HUES6 (cell line): ENCODE measurements around the gene PPP1R9B.

Experiments
- H3K27ac ChIP-seq: 2 replicates; pipeline ENCODE4 v1.7.0; 2013; ENCODE audit warnings: low read depth, mild to moderate bottlenecking, low read length, inconsistent platforms
- H3K27me3 ChIP-seq: 2 replicates; pipeline ENCODE4 v1.6.1; 2013; ENCODE audit warnings: low read length; ENCODE audit not compliant: control insufficient read depth, insufficient read depth
- H3K36me3 ChIP-seq: 2 replicates; pipeline ENCODE4 v1.6.1; 2013; ENCODE audit warnings: low read length; ENCODE audit not compliant: control insufficient read depth, insufficient read depth
- H3K4me1 ChIP-seq: 2 replicates; pipeline ENCODE4 v1.6.1; 2013; ENCODE audit warnings: low read length; ENCODE audit not compliant: control insufficient read depth, insufficient read depth
- H3K4me3 ChIP-seq: 2 replicates; pipeline ENCODE4 v1.5.1; 2013; ENCODE audit warnings: low read depth, low read length
- H3K9ac ChIP-seq: one replicate; pipeline ENCODE4 v1.6.1; 2013; ENCODE audit warnings: mild to moderate bottlenecking, low read length
- H3K9me3 ChIP-seq: 2 replicates; pipeline ENCODE4 v1.6.1; 2013; ENCODE audit warnings: low read depth, low read length; ENCODE audit not compliant: control insufficient read depth, insufficient read depth

Gene PPP1R9B

DNA sequence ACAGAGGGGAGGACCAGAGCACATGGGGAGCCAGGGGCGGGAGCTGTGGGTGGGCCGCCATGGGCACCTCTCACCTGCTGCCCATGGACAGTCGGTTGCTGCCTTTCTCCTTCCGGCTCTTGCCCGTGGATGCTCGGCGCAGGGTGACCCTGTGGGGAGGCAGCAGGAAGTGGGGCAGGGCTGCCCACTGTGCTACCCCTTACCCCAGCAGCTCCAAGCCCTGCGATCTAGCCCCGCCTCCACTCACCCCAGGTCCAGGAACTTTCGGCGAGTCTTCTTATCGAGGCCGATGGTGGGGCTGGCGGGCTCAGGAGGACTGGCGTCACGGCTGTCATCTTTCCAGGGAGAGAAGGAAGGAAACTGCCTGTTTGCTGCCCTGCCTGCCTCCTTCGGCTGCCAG, 34.7 kb downstream of the PPP1R9B start:
- Histone ChIP-seq H3K27me3 (peaks cover 27% of the 10 kb centered on the region), H3K4me3 (no peak overlapping the region), H3K4me1 (peaks cover 30% of the 10 kb centered on the region), H3K27ac (no peak overlapping the region), H3K9me3 (no peaks in the 10 kb centered on the region), H3K9ac (no peak overlapping the region), H3K36me3 (no peaks in the 10 kb centered on the region)

DNA sequence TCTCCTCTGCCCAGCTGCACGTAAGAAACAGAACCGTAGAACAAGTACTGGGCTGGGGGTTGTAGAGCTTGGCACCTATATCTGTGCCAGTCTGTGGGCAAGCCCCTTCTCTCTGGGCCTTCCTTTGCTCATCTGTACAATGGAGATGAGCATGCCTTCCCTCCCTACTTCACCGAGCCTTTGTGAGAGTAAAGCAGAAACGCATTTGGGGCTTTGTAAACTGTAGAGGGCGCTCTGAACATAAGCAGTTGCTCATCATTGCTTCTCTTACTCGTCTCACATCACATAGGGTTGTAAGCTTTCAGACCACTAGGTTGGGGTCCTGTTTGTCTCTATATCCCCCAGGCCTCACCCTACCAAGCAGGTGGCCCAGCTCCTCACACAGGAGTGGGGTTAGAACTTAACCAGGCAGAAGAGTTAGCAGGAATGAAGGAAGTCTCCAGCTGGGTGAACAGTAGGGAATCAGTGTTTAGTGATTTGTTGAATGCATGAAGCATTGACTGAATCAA, 35.6 kb downstream of the PPP1R9B start:
- Histone ChIP-seq H3K9me3 (no peaks in the 10 kb centered on the region), H3K27ac (no peak overlapping the region), H3K36me3 (no peaks in the 10 kb centered on the region), H3K4me3 (no peak overlapping the region), H3K27me3 (peaks cover 24% of the 10 kb centered on the region), H3K9ac (no peak overlapping the region), H3K4me1 (peaks cover 30% of the 10 kb centered on the region)

DNA sequence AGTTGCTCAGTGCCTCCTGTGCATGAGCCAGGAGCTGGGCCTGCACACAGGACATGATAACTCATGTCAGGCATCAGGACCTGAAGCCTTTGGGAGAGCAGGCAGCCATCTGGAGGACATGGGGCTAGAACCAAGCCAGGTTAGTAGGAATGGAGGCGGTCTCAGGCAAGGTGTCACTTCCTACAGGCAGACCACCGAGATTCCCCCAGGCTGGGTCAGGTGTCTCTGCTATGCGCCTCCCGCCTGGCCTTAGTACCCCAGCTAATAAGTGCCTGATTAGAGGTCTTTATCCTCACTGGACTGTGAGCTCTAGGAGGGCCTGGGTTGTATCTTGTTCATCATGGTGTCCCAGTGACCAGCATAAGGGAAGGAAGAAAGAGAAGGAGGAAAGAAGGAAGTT, 36.1 kb downstream of the PPP1R9B start:
- Histone ChIP-seq H3K36me3 (no peaks in the 10 kb centered on the region), H3K27me3 (peaks cover 18% of the 10 kb centered on the region), H3K9ac (no peak overlapping the region), H3K4me1 (peaks cover 30% of the 10 kb centered on the region), H3K9me3 (no peaks in the 10 kb centered on the region), H3K27ac (no peak overlapping the region), H3K4me3 (no peak overlapping the region)

DNA sequence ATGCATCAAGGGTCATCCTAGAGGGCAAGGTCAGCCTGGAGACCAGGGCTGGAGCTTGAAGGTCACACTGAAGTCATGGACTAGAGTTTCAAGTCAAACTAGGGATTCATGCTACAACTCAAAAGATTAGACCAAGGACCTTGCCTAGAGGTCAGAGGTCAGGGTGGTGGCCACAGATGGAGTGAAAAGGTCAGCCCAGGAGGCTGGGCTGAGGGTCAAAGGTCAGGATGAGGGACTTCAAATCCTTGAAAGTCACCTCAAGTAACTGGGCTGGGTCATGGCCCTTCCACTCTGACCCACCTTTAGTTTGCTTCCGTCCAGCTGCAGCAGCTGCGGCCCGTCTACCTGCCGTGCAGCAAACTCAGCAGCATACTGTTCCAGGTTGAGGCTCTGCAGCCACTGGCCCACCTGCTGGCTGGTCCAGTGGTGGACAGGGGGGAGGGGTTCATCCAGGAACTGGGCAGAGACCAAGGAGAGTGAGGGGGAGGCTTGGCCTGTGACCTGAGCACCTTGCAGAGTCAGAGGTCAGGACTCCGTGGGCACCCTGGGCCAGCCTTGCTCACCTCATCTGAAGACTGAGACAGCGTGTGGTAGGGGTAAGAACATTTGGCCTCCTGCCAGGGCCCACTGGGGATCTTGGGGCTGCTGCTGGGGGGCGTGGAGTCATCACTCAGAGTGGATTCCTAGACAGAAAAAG, 36.7 kb downstream of the PPP1R9B start:
- Histone ChIP-seq H3K9ac (no peak overlapping the region), H3K4me3 (no peak overlapping the region), H3K27me3 (peaks cover 12% of the 10 kb centered on the region), H3K27ac (no peak overlapping the region), H3K4me1 (peaks cover 30% of the 10 kb centered on the region), H3K9me3 (no peaks in the 10 kb centered on the region), H3K36me3 (no peaks in the 10 kb centered on the region)

DNA sequence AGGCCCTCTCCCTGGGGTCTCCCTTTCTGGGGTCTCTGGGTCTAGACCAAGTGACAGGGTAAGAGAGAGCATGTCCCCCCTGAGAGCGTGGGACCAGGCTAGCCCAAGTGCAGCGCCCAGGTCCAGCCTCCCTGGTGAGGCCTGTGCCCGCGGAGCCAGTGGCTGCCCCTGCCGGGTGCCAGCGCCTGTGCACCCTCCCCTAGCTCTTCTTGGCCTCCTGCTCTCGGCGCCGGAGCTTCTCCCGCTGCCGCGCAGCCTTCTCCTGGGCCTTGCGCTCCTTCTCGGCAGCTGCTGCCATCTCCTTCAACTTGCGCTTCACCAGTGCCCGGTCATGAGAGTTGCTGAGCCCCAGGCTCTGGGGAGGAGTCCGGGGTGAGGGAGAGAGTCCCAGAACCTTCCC, 37.8 kb downstream of the PPP1R9B start:
- H3K27ac ChIP-seq: no peak overlapping the region
- H3K36me3 ChIP-seq: no peaks in the 10 kb centered on the region
- peaks cover 3% of the 10 kb centered on the region; the same call in 1 of the 2 replicates for H3K27me3 ChIP-seq
- H3K4me1 ChIP-seq: peaks cover 28% of the 10 kb centered on the region
- no peaks in the 10 kb centered on the region for H3K9me3 ChIP-seq
- no peak overlapping the region for H3K4me3 ChIP-seq
- no peak overlapping the region for H3K9ac ChIP-seq

DNA sequence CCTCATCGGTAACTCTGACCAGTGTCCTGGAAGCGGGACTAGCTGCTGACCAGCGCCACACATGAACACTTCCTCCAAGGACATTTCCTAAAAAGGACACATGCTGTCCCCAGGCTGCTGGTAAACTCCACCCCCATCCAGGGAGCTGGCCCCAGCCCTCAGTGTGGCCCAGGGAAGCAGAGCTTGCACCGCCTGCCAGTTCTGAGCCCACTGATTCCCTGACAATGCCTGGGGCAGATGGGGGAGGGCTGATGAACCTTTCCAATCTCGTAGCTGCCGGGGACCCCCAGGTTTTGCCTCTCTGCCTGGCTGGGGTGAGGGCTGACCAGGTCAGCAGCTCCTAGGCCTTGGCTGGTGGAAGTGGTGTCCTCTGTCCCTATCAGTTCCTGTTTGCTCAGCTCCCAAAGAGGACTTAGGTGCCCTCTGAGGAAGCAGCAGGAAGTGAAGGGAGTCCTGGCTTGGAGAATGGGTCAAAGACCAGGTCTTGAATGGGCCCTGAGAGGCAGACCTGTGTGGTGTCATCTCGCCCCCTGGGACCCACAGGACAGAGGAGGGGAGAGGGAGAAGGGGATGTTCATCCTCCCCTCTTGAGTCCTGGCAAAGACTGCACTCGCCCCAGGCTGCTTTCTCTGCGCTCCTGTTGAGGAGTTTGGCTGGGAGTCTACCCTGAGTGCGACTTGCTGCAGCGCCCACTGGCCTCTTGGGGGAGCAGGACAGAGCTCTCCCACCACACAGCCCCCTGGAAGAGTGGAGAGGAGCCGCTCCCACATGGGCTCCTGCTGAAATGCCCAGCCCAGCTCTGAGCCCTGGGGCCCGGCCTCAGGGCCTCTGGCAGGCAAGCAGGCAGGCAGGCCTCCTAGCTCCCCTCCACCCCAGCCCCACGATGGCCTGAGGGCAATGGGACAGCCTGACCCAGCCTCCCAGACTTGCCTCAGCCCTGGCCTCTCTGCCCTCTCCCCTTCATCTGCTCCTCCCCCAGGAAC, 38.5 kb downstream of the PPP1R9B start:
- Histone ChIP-seq H3K36me3 (no peaks in the 10 kb centered on the region; the same call in 1 of the 2 replicates), H3K27me3 (no peaks in the 10 kb centered on the region; the same call in 1 of the 2 replicates), H3K4me1 (peaks cover 26% of the 10 kb centered on the region), H3K27ac (peak overlapping the region; percentile 61; the same call in 1 of the 2 replicates), H3K4me3 (no peak overlapping the region), H3K9ac (peak overlapping the region; percentile 65), H3K9me3 (no peaks in the 10 kb centered on the region)

DNA sequence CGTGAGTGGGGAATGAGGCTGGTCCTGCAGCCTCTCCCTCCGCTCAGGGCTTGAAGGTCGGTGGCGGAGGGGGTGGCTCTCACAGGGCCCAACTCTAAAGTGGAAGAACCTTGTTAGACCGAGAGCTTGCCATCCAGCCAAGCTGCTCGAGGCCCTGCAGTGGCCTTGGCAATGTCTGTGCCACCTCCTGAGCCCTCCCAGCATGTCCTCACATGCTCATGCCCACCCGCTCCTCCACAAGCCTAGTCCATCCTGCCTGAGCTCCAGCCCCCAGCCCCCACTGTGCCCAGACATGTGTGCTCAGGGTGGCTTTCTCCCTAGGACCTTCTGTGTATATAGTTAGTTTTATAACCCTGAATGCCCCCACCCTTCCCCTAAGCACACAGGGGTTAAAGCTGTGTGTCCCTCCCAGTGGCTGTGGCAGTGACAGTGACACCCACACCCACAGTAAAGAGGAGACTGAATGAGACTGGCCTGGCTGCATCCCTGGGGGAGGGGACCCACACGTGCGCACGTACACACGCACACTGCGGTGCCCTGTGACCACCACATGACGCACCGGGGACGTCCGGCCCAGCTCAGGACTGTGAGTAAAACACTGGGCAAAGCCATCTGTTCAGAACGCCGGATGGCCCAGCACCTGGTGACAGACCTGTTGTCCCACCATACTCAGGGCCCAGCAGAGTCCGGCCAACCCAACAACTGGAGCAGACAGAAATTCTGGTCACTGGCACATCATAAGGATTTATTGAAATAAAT, 39.7 kb downstream of the PPP1R9B start:
- no peaks in the 10 kb centered on the region for H3K9me3 ChIP-seq
- peak overlapping the region; percentile 50; the same call in 1 of the 2 replicates for H3K27ac ChIP-seq
- H3K27me3 ChIP-seq: no peaks in the 10 kb centered on the region
- peaks cover 5% of the 10 kb centered on the region; the same call in 1 of the 2 replicates for H3K36me3 ChIP-seq
- no peak overlapping the region for H3K4me3 ChIP-seq
- peak overlapping the region; percentile 65 for H3K9ac ChIP-seq
- peaks cover 23% of the 10 kb centered on the region for H3K4me1 ChIP-seq

DNA sequence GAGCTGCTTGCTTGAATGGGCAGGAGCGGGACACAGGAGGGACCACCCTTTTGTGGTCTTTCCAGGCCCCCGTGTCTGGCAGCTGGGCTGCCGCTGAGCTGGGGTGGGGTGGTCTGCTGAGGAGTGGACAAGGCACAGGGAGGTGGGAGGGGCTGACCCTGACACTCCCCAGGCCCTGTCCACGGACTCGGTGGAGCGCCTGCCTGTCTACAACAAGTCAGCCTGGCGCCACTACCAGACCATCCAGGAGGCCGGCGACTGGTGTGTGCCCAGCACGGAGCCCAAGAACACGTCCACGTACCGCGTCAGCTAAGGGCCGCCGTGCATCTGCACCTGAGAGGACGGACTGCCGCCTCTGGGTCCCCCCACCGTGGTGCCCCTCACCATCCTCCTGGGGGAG, 40.7 kb downstream of the PPP1R9B start:
- Histone ChIP-seq H3K4me1 (peaks cover 17% of the 10 kb centered on the region), H3K27me3 (no peaks in the 10 kb centered on the region), H3K9ac (no peak overlapping the region), H3K27ac (no peak overlapping the region), H3K9me3 (no peaks in the 10 kb centered on the region), H3K4me3 (no peak overlapping the region), H3K36me3 (peaks cover 5% of the 10 kb centered on the region; the same call in 1 of the 2 replicates)

DNA sequence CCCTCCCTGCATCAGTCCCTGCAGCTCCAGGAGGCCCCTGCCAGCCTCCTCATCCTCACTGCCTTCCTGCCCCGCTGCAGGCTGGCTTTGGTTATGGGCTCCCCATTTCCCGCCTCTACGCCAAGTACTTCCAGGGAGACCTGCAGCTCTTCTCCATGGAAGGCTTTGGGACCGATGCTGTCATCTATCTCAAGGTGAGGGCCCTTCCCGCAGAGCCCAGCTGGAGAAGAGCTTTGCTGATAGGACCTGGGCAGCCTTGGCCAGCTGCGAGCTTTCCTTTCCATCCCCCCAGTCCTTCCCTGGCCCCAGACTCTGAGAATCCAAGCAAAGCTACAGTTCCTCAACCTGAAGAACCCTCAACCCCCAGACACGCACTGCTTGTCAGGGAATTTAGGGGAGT, 41.3 kb downstream of the PPP1R9B start:
- H3K27ac ChIP-seq: no peak overlapping the region
- no peak overlapping the region for H3K4me3 ChIP-seq
- no peak overlapping the region for H3K9ac ChIP-seq
- no peaks in the 10 kb centered on the region for H3K27me3 ChIP-seq
- H3K36me3 ChIP-seq: peaks cover 5% of the 10 kb centered on the region; the same call in 1 of the 2 replicates
- no peaks in the 10 kb centered on the region for H3K9me3 ChIP-seq
- H3K4me1 ChIP-seq: peaks cover 17% of the 10 kb centered on the region

DNA sequence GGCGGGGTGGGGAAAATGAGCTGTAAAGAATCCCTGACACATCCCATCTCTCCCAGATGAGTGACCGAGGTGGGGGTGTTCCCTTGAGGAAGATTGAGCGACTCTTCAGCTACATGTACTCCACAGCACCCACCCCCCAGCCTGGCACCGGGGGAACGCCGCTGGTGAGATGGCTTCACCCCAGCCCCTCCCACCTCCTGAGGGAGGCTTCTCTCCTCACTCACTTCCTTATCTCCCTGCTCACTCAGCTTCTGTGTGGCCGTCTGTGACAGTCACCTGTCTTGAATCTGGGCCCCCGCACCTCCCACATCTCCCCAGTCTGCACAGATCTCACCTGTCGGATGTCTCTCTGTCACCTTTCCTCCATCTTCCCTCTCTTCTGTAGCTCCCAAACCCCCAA, 41.9 kb downstream of the PPP1R9B start:
- no peaks in the 10 kb centered on the region for H3K27me3 ChIP-seq

More for the DNA sequence above, 41.9 kb downstream of the PPP1R9B start:
- Histone ChIP-seq H3K27ac (no peak overlapping the region), H3K36me3 (peaks cover 5% of the 10 kb centered on the region; the same call in 1 of the 2 replicates), H3K4me3 (no peak overlapping the region), H3K9ac (no peak overlapping the region), H3K9me3 (no peaks in the 10 kb centered on the region), H3K4me1 (peaks cover 17% of the 10 kb centered on the region)
